ENCODE data around the gene APOA4. TPM values are rescaled to one million over a fixed set of nuclear protein-coding genes. Genes with fewer than 3 reads are reported as not detected.

The APOA4 gene
- total RNA-seq, 1 experiment from 2014 or later = not detected

- Mint-ChIP-seq H3K9me3 (ENCODE audit: low read depth, unreplicated experiment) (no peaks in the 10 kb centered on the region), H3K4me3 (ENCODE audit: low read depth, unreplicated experiment) (no peak overlapping the region), H3K4me1 (ENCODE audit: low read depth, unreplicated experiment) (no peaks in the 10 kb centered on the region), H3K27ac (ENCODE audit: unreplicated experiment) (no peak overlapping the region), H3K27me3 (ENCODE audit: unreplicated experiment) (no peaks in the 10 kb centered on the region), H3K36me3 (ENCODE audit: insufficient read depth, unreplicated experiment) (peaks cover 13% of the 10 kb centered on the region)
- BruUV-seq (replicated peaks) = no TSS peak
- no peak for TF ChIP-seq CTCF (IDR thresholded peaks at IDR 0.05; ENCODE audit: unreplicated experiment)
- CTCF ChIA-PET = no interaction called here
- no peak for DNase-seq
- intact Hi-C loops (cut with micrococcal nuclease; ENCODE audit: unreplicated experiment) = no loop called here
These were observed 45.0 kb upstream of the APOA4 start for GRCh38 chr11:116868066-116868465.

GRCh38 chr11:116867619-116868018 lies 44.5 kb upstream of the APOA4 start:
- TF ChIP-seq CTCF (IDR thresholded peaks at IDR 0.05; ENCODE audit: unreplicated experiment) = no peak
- Mint-ChIP-seq H3K4me1 (ENCODE audit: low read depth, unreplicated experiment) (no peaks in the 10 kb centered on the region), H3K4me3 (ENCODE audit: low read depth, unreplicated experiment) (no peak overlapping the region), H3K36me3 (ENCODE audit: insufficient read depth, unreplicated experiment) (peaks cover 13% of the 10 kb centered on the region), H3K9me3 (ENCODE audit: low read depth, unreplicated experiment) (no peaks in the 10 kb centered on the region), H3K27me3 (ENCODE audit: unreplicated experiment) (no peaks in the 10 kb centered on the region), H3K27ac (ENCODE audit: unreplicated experiment) (no peak overlapping the region)
- CTCF ChIA-PET = no interaction called here
- no peak for DNase-seq
- intact Hi-C loops (cut with micrococcal nuclease; ENCODE audit: unreplicated experiment) = no loop called here
- BruUV-seq (replicated peaks) = no TSS peak

GRCh38 chr11:116866804-116867455 lies 43.8 kb upstream of the APOA4 start:
- CTCF ChIA-PET = no interaction called here
- Mint-ChIP-seq H3K27ac (ENCODE audit: unreplicated experiment) (no peak overlapping the region), H3K4me1 (ENCODE audit: low read depth, unreplicated experiment) (no peaks in the 10 kb centered on the region), H3K4me3 (ENCODE audit: low read depth, unreplicated experiment) (no peak overlapping the region), H3K27me3 (ENCODE audit: unreplicated experiment) (no peaks in the 10 kb centered on the region), H3K9me3 (ENCODE audit: low read depth, unreplicated experiment) (no peaks in the 10 kb centered on the region), H3K36me3 (ENCODE audit: insufficient read depth, unreplicated experiment) (peaks cover 13% of the 10 kb centered on the region)
- TF ChIP-seq CTCF (IDR thresholded peaks at IDR 0.05; ENCODE audit: unreplicated experiment) = no peak
- intact Hi-C loops (cut with micrococcal nuclease; ENCODE audit: unreplicated experiment) = no loop called here
- BruUV-seq (replicated peaks) = no TSS peak
- DNase-seq = no peak

- intact Hi-C loops (cut with micrococcal nuclease; ENCODE audit: unreplicated experiment) = no loop called here
- Mint-ChIP-seq H3K27ac (ENCODE audit: unreplicated experiment) (no peak overlapping the region), H3K27me3 (ENCODE audit: unreplicated experiment) (no peaks in the 10 kb centered on the region), H3K4me1 (ENCODE audit: low read depth, unreplicated experiment) (no peaks in the 10 kb centered on the region), H3K36me3 (ENCODE audit: insufficient read depth, unreplicated experiment) (peaks cover 6% of the 10 kb centered on the region), H3K4me3 (ENCODE audit: low read depth, unreplicated experiment) (no peak overlapping the region), H3K9me3 (ENCODE audit: low read depth, unreplicated experiment) (no peaks in the 10 kb centered on the region)
- DNase-seq = no peak
- no peak for TF ChIP-seq CTCF (IDR thresholded peaks at IDR 0.05; ENCODE audit: unreplicated experiment)
- CTCF ChIA-PET = no interaction called here
- BruUV-seq (replicated peaks) = no TSS peak
These were observed 42.6 kb upstream of the APOA4 start for GRCh38 chr11:116865696-116866095.

Data from Calu3 (cell line).